ENCODE results near the gene ZAP70. TPM values are rescaled to one million over a fixed set of nuclear protein-coding genes. Genes with fewer than 3 reads are reported as not detected.

The ZAP70 gene
- total RNA-seq, 2 experiments from 2014 or later = 153 to 156 TPM

- ATAC-seq (no peak), DNase-seq (no peak)
- H3K27ac Mint-ChIP-seq = no peak overlapping the region
- H3K36me3 Mint-ChIP-seq (ENCODE audit: low read depth) = peaks cover 2% of the 10 kb centered on the region
- CTCF ChIA-PET = interaction anchor here (0.6 to 3.7 kb wide), 5 partner anchors 9 to 159 kb away, joined by 3 to 20 read pairs (median 4); no protein-coding TSS in a partner anchor
- H3K4me3 Mint-ChIP-seq = no peak overlapping the region
- intact Hi-C loops (cut with DNase I, micrococcal nuclease) = no loop called here
- peaks cover 29% of the 10 kb centered on the region for H3K4me1 Mint-ChIP-seq
- no peaks in the 10 kb centered on the region for H3K27me3 Mint-ChIP-seq
- POLR2A ChIA-PET = no interaction called here
- no peaks in the 10 kb centered on the region for H3K9me3 Mint-ChIP-seq (ENCODE audit: low read depth)
Measured at GRCh38 chr2:97750017-97750416, 36.6 kb downstream of the ZAP70 start.

DNA sequence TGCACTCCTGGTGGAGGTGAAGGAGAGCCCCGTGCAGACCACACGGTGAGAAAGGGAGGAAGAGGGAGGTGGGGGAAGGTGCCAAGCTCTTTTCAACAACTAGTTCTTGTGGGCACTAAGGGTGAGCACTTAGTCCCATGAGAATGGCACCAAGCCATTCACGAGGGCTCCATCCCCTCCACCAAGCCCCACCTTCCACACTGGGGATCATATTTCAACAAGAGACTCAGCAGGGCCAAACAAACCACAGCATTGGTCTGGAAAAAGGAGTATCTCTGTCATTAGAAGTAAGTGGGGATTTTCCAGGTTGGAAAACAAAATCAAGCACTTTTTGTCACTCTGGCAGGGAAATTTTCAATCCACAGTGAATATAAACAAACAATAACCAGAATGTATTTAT, 38.4 kb downstream of the ZAP70 start:
- H3K27ac Mint-ChIP-seq = no peak overlapping the region

DNA sequence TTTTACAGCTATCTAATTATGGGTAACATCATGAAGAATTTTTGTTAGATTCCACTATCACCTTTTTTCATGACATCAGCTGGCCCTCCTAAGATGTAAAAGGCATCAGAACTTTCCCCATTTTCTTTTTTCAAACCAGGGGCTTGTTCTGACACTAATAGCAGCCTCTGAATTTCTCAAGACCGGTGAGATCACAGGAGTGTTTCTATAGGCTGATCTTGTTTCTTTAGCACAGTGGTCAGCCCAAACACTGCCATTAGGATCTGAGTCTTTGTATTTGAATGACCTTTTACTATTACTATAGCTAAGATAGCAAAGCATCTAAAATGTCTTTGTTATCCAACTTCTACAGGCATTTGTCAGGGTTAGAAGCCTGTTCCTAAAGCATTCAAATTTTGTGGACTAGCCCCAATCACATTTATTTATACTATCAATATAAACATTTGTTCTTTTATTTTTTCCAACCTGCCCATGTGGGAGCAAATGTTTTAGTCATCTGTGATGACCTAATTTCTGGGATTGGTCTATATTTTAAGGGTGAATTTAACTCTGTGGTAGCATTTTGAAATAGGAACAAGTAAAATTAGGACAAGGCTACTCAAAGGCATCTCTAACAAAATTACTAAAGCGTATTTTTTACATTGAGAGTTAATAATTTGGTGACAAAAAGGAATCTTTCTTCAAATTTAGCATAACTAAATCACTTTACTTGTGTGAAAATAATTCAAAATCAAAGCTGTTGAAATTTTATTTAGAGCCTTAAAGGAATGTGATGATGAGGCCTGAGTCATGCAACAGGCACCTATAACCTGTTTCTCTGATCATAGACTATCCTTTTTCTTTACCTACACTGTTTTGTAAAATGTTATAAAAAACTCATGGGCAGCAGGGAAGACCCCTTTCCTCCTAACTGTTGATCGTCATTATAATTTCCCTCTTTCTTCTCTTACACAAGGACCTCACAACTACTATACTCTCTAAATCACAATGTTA, 39.3 kb downstream of the ZAP70 start:
- Mint-ChIP-seq H3K36me3 (ENCODE audit: low read depth) (peaks cover 9% of the 10 kb centered on the region), H3K27ac (no peak overlapping the region), H3K4me1 (peaks cover 6% of the 10 kb centered on the region), H3K4me3 (no peak overlapping the region), H3K9me3 (ENCODE audit: low read depth) (no peaks in the 10 kb centered on the region), H3K27me3 (no peaks in the 10 kb centered on the region)
- intact Hi-C loops (cut with DNase I, micrococcal nuclease) = no loop called here
- POLR2A ChIA-PET = interaction anchor here (0.9 kb wide), 1 partner anchor 40 kb away, joined by 3 read pairs; the partner anchor contains the start of gene ZAP70
- ATAC-seq = no peak
- DNase-seq = no peak
- CTCF ChIA-PET = interaction anchor here (3.7 kb wide), 1 partner anchor 53 kb away, joined by 20 read pairs; no protein-coding TSS in a partner anchor

More for the DNA sequence above, 38.4 kb downstream of the ZAP70 start:
- ChIA-PET CTCF (interaction anchor here (1.4 to 3.7 kb wide), 3 partner anchors 10 to 53 kb away, joined by 3 to 20 read pairs (median 6); no protein-coding TSS in a partner anchor), POLR2A (no interaction called here)
- no peak overlapping the region for H3K4me3 Mint-ChIP-seq
- peaks cover 5% of the 10 kb centered on the region for H3K36me3 Mint-ChIP-seq (ENCODE audit: low read depth)
- no peaks in the 10 kb centered on the region for H3K27me3 Mint-ChIP-seq
- DNase-seq = no peak
- H3K4me1 Mint-ChIP-seq = peaks cover 14% of the 10 kb centered on the region
- H3K9me3 Mint-ChIP-seq (ENCODE audit: low read depth) = no peaks in the 10 kb centered on the region
- intact Hi-C loops (cut with DNase I, micrococcal nuclease) = no loop called here
- ATAC-seq = no peak

DNA sequence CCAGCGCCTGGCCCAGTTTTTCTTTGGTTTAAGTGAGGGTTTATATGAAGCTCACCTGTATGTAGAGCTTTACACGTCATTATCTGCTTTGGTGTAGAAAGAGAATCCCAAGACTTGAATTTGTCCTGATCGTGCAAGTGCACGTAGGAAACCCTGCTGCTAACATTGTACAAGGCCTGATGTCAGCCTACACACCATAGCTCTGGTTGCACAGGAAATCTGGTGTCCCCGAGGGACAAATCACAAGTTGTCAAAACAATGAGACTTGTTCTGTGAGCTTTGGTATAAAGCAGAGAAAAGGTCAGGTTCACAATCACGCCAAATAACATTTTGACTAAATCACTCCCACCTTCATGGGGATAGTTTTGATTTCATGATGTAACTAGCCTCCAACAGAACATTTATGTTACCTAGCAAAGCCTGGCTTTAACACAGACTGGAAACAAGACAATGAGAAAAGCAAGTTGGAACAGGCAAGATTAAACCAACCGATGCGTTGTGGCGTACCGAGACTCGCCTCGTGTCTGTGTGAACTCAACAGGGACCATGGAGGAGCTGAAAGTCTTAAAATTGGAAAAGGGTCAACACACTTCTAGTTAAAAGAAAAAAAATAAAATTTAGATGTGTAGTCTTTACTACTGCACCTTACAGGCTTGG, 41.4 kb downstream of the ZAP70 start:
- POLR2A ChIA-PET = no interaction called here
- intact Hi-C loops (cut with DNase I, micrococcal nuclease) = no loop called here
- CTCF ChIA-PET = interaction anchor here (0.8 to 1.6 kb wide), 2 partner anchors 14 to 57 kb away, joined by 3 to 4 read pairs; no protein-coding TSS in a partner anchor
- no peaks in the 10 kb centered on the region for H3K27me3 Mint-ChIP-seq
- H3K36me3 Mint-ChIP-seq (ENCODE audit: low read depth) = peaks cover 21% of the 10 kb centered on the region
- H3K9me3 Mint-ChIP-seq (ENCODE audit: low read depth) = no peaks in the 10 kb centered on the region
- DNase-seq (no peak), ATAC-seq (no peak)
- no peak overlapping the region for H3K4me3 Mint-ChIP-seq
- H3K4me1 Mint-ChIP-seq = peaks cover 4% of the 10 kb centered on the region
- no peak overlapping the region for H3K27ac Mint-ChIP-seq

GRCh38 chr2:97755491-97755890, 42.1 kb downstream of the ZAP70 start:
- Mint-ChIP-seq H3K36me3 (ENCODE audit: low read depth) (peaks cover 27% of the 10 kb centered on the region), H3K4me3 (no peak overlapping the region), H3K27me3 (no peaks in the 10 kb centered on the region), H3K9me3 (ENCODE audit: low read depth) (no peaks in the 10 kb centered on the region), H3K27ac (peak overlapping the region; percentile 13), H3K4me1 (peaks cover 4% of the 10 kb centered on the region)
- ChIA-PET CTCF (interaction anchor here (1.6 kb wide), 1 partner anchor 15 kb away, joined by 4 read pairs; no protein-coding TSS in a partner anchor), POLR2A (no interaction called here)
- DNase-seq = no peak
- no peak for ATAC-seq
- intact Hi-C loops (cut with DNase I, micrococcal nuclease) = no loop called here

DNA sequence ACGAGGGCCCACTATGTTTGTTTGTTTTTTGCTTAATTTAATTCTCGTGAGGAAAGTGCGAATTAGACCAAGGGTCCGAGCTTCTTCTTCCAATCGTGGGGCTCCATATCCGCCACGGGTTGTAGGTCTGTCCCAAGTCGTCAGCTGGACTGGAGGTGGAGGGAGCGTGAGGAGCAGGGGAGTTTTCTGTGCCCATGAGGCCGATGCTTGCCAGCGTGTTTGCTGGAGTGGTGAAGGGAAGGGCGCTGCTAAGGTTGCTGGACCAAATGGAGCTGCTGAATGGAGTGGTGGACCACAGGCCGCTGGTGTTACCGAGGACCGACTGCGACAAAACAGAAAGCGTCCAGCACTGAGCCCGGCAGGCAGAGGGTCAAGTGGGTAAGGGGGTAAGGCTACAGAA, 43.7 kb downstream of the ZAP70 start:
- ChIA-PET CTCF (interaction anchor here (0.8 kb wide), 1 partner anchor 407 kb away, joined by 4 read pairs; no protein-coding TSS in a partner anchor), POLR2A (no interaction called here)
- no peaks in the 10 kb centered on the region for H3K27me3 Mint-ChIP-seq
- H3K9me3 Mint-ChIP-seq (ENCODE audit: low read depth) = no peaks in the 10 kb centered on the region
- H3K27ac Mint-ChIP-seq = no peak overlapping the region
- peaks cover 12% of the 10 kb centered on the region for H3K4me1 Mint-ChIP-seq
- no peak for ATAC-seq
- no peak for DNase-seq
- H3K36me3 Mint-ChIP-seq (ENCODE audit: low read depth) = peaks cover 41% of the 10 kb centered on the region
- H3K4me3 Mint-ChIP-seq = no peak overlapping the region
- intact Hi-C loops (cut with DNase I, micrococcal nuclease) = no loop called here

- DNase-seq (no peak), ATAC-seq (no peak)
- H3K36me3 Mint-ChIP-seq (ENCODE audit: low read depth) = peaks cover 42% of the 10 kb centered on the region
- POLR2A ChIA-PET = no interaction called here
- H3K4me3 Mint-ChIP-seq = no peak overlapping the region
- no peaks in the 10 kb centered on the region for H3K9me3 Mint-ChIP-seq (ENCODE audit: low read depth)
- H3K27me3 Mint-ChIP-seq = no peaks in the 10 kb centered on the region
- no peak overlapping the region for H3K27ac Mint-ChIP-seq
- CTCF ChIA-PET = no interaction called here
- intact Hi-C loops (cut with DNase I, micrococcal nuclease) = no loop called here
- peaks cover 12% of the 10 kb centered on the region for H3K4me1 Mint-ChIP-seq
Measured at GRCh38 chr2:97758131-97758705, 44.8 kb downstream of the ZAP70 start.

DNA sequence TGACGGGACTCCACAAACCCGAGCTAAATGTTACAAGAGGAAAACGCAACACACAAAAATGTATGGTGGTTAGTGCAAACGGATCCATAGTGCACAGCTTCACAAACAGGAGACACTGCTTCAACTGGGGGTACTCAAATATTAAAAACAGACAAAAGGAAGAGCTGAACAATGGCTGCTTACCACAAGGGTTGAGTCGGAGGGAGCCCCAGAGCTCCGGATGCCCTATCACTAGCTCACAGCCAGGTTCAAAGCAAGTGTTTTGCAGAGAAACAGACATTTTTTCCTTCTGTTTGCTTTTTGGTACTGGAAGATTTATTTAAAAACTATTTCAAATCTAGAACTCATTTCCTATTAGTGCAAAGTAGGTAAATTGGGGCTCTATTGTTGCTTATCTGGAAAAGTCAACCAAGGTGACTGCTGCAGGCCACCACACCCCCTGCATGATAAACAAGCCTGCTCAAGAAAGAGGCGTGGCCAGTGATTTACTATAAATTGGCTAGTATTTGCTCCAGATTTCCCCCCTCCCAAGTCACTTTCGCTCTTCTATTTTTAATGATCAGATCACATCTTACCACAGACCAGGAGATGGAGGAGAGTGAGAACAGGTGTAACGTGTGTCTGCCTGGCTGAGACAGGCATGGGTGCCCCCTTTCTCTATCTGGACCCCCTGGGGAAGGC, 46.5 kb downstream of the ZAP70 start:
- Mint-ChIP-seq H3K27ac (peak overlapping the region; percentile 6), H3K27me3 (no peaks in the 10 kb centered on the region), H3K36me3 (ENCODE audit: low read depth) (peaks cover 45% of the 10 kb centered on the region), H3K4me3 (no peak overlapping the region), H3K4me1 (peaks cover 12% of the 10 kb centered on the region), H3K9me3 (ENCODE audit: low read depth) (no peaks in the 10 kb centered on the region)
- DNase-seq (no peak), ATAC-seq (no peak)
- ChIA-PET POLR2A (no interaction called here), CTCF (no interaction called here)
- intact Hi-C loops (cut with DNase I, micrococcal nuclease) = no loop called here

DNA sequence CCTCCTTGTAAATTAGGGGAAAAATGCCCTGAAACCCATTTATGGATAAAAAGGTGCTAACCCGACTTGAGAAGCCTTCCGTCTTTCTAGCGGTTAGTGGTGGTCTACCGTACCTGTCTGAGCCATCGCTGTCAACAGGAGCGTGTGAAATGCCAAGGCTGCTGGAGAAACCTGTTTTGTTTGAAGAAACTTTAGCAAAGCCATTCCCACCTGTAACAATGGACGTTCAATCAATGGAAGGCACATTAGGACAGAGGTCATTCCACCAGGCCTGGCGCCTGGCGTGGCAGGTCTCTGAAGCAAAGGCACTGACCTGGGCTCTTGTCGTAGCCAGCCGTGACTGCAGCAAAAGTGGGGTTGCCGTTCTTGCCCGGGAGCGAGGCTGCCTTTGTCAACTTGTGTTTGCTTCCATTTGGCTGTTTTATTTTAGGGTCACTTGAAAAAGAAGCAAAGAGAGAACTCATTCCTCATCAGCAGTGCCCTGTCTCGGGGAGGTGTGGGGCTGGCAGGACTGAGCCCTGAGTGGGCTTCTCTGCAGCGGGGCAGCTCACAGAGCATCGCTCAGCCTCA, 47.2 kb downstream of the ZAP70 start:
- Mint-ChIP-seq H3K36me3 (ENCODE audit: low read depth) (peaks cover 45% of the 10 kb centered on the region), H3K27me3 (no peaks in the 10 kb centered on the region), H3K27ac (peak overlapping the region; percentile 79), H3K4me1 (peaks cover 12% of the 10 kb centered on the region), H3K9me3 (ENCODE audit: low read depth) (no peaks in the 10 kb centered on the region), H3K4me3 (peak overlapping the region; percentile 53)
- POLR2A ChIA-PET = no interaction called here
- CTCF ChIA-PET = no interaction called here
- DNase-seq (no peak), ATAC-seq (no peak)
- intact Hi-C loops (cut with DNase I, micrococcal nuclease) = no loop called here

DNA sequence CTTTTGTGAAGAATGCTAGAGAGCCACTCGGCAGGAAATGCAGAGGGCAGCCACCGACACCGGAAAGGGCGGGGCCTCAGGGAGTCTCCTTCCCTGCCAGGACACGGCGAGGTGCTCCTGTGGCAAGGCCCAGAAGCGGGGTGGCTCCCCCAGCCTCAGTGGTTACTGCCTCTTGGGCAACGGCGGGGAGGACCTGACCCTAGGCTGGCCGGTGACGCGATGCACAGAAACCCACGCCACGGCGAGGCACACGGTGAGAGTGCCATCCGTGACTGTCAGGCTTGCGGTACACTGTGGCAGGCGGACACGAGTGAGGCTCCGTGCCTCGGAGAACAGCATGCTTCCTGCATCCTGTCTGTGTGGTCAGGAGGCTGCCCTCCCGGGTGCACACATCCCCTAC, 47.8 kb downstream of the ZAP70 start:
- Mint-ChIP-seq H3K27me3 (no peaks in the 10 kb centered on the region), H3K4me3 (peak overlapping the region; percentile 53), H3K36me3 (ENCODE audit: low read depth) (peaks cover 45% of the 10 kb centered on the region), H3K9me3 (ENCODE audit: low read depth) (no peaks in the 10 kb centered on the region), H3K27ac (peak overlapping the region; percentile 79), H3K4me1 (peaks cover 12% of the 10 kb centered on the region)
- peak; percentile 71 for ATAC-seq
- peak; percentile 64 for DNase-seq
- intact Hi-C loops (cut with DNase I, micrococcal nuclease) = no loop called here
- CTCF ChIA-PET = interaction anchor here (1.0 kb wide), 1 partner anchor 16 kb away, joined by 3 read pairs; no protein-coding TSS in a partner anchor
- POLR2A ChIA-PET = no interaction called here

Measured in activated CD4-positive, alpha-beta T cell treated with anti-CD3 and anti-CD28 coated beads for 36 hours (primary cell).